Left lung (tissue), 10 donors: ENCODE results near the gene GPR25. TPM values are rescaled to one million over a fixed set of nuclear protein-coding genes. Genes with fewer than 3 reads are reported as not detected.

Experiments
- ATAC-seq: fragments of 200-7000 bp; cut with Tn5 transposase; one replicate; pipeline ENCODE4 v1.9.1; 2020; ENCODE audit warnings: moderate library complexity
- DNase-seq, 4 donors: peaks; one replicate each; pipeline ENCODE4 v3.0.0-alpha.2; 2013 to 2020
- H3K27ac ChIP-seq, 2 donors: fragments of 200-600 bp; sonication (generic) in 1 of 2; one replicate each; pipeline versions ENCODE4 v1.5.0 to v1.8.0; 2020 to 2021
- H3K27me3 ChIP-seq, 2 donors: fragments of 200-600 bp; sonication (generic) in 1 of 2; one replicate each; pipeline versions ENCODE4 v1.5.0 to v1.8.0; 2020 to 2021
- H3K36me3 ChIP-seq, 2 donors: fragments of 200-600 bp; sonication (generic) in 1 of 2; one replicate each; pipeline versions ENCODE4 v1.5.0 to v1.8.0; 2020 to 2021
- H3K4me1 ChIP-seq, 2 donors: fragments of 200-600 bp; one replicate each; pipeline ENCODE4 v1.8.0; 2021
- H3K4me3 ChIP-seq, 2 donors: fragments of 200-600 bp; sonication (generic) in 1 of 2; one replicate each; pipeline versions ENCODE4 v1.5.0 to v1.8.0; 2020 to 2021; ENCODE audit warnings: mild to moderate bottlenecking in 1 of 2
- H3K9me3 ChIP-seq, 2 donors: fragments of 200-600 bp; sonication (generic) in 1 of 2; one replicate each; pipeline versions ENCODE4 v1.5.0 to v1.8.0; 2020 to 2021
- CTCF ChIP-seq, 2 donors: fragments of 200-600 bp; sonication (generic) in 1 of 2; IDR thresholded peaks; one replicate each; pipeline versions ENCODE4 v1.5.0 to v1.8.0; 2021; ENCODE audit warnings: antibody characterized with exemption in 2 of 2
- intact Hi-C, 2 donors: fragments of 100-400 bp; cut with DNase I; formaldehyde crosslinking; loops; one replicate each; pipeline versions ENCODE4 v1.11.2 to v1.14.2; 2022
- polyA plus RNA-seq, 6 donors: library from polyadenylated mRNA; unstranded; fragments of 120-200 nt; gene quantifications; one replicate each; pipeline ENCODE4 v1.2.1, GENCODE V29; 2013; ENCODE audit not compliant: insufficient read length in 6 of 6
- total RNA-seq, 2 donors: library from RNA; stranded (reverse); fragmentation: NEBNext Ultra II Directional; extraction: Animal tissue kit (Norgen Biotek cat#: 25700); gene quantifications; one replicate each; pipeline ENCODE4 v1.2.1, GENCODE V29; 2021
- donor health status: DM: no; HTN: yes; CAD: no.
- donor health status: DM: no; HTN: no; CAD: no.

Gene GPR25
- total and polyA plus RNA-seq, 8 donors = 0.26 to 0.52 TPM; not detected in 6

GRCh38 chr1:200837931-200838571 lies 34.7 kb upstream of the GPR25 start:
- no peaks in the 10 kb centered on the region for H3K9me3 ChIP-seq
- intact Hi-C loops = no loop called here

GRCh38 chr1:200838676-200839445 lies 33.9 kb upstream of the GPR25 start:
- no peaks in the 10 kb centered on the region for H3K9me3 ChIP-seq
- ATAC-seq (no peak), DNase-seq (no peak)
- no peak for TF ChIP-seq CTCF (IDR thresholded peaks at IDR 0.05)
- no peak overlapping the region for H3K4me3 ChIP-seq
- intact Hi-C loops = no loop called here
- no peaks in the 10 kb centered on the region for H3K27me3 ChIP-seq
- H3K4me1 ChIP-seq = no peaks in the 10 kb centered on the region
- peaks cover 0 to 4% of the 10 kb centered on the region in 2 donors for H3K36me3 ChIP-seq
- no peak overlapping the region for H3K27ac ChIP-seq

More at GRCh38 chr1:200837931-200838571, 34.7 kb upstream of the GPR25 start:
- TF ChIP-seq CTCF (IDR thresholded peaks at IDR 0.05) = peak; percentile 23 to 42
- H3K36me3 ChIP-seq = no peaks in the 10 kb centered on the region
- ATAC-seq = peak; percentile 51
- peak in 2 of 4 donors; percentile 18 to 24 for DNase-seq
- no peaks in the 10 kb centered on the region for H3K4me1 ChIP-seq
- no peak overlapping the region for H3K27ac ChIP-seq
- H3K4me3 ChIP-seq = no peak overlapping the region
- H3K27me3 ChIP-seq = no peaks in the 10 kb centered on the region

- Histone ChIP-seq H3K27me3 (no peaks in the 10 kb centered on the region), H3K36me3 (peaks cover 0 to 28% of the 10 kb centered on the region in 2 donors), H3K27ac (no peak overlapping the region), H3K4me3 (no peak overlapping the region), H3K9me3 (no peaks in the 10 kb centered on the region), H3K4me1 (no peaks in the 10 kb centered on the region)
- ATAC-seq = no peak
- TF ChIP-seq CTCF (IDR thresholded peaks at IDR 0.05) = no peak
- intact Hi-C loops = no loop called here
- no peak for DNase-seq
Measured at GRCh38 chr1:200845360-200845759, 27.4 kb upstream of the GPR25 start.

- Histone ChIP-seq H3K27me3 (no peaks in the 10 kb centered on the region), H3K4me3 (no peak overlapping the region), H3K36me3 (peaks cover 0 to 33% of the 10 kb centered on the region in 2 donors), H3K27ac (no peak overlapping the region), H3K9me3 (no peaks in the 10 kb centered on the region), H3K4me1 (no peaks in the 10 kb centered on the region)
- DNase-seq (no peak), ATAC-seq (no peak)
- no peak for TF ChIP-seq CTCF (IDR thresholded peaks at IDR 0.05)
- intact Hi-C loops = no loop called here
Measured at GRCh38 chr1:200846398-200846797, 26.4 kb upstream of the GPR25 start.

- no peak for TF ChIP-seq CTCF (IDR thresholded peaks at IDR 0.05)
- no peak overlapping the region for H3K27ac ChIP-seq
- intact Hi-C loops = no loop called here
- DNase-seq (no peak), ATAC-seq (no peak)
- H3K36me3 ChIP-seq = peaks cover 0 to 39% of the 10 kb centered on the region in 2 donors
- no peaks in the 10 kb centered on the region for H3K9me3 ChIP-seq
- H3K4me1 ChIP-seq = no peaks in the 10 kb centered on the region
- no peaks in the 10 kb centered on the region for H3K27me3 ChIP-seq
- H3K4me3 ChIP-seq = no peak overlapping the region
Measured at GRCh38 chr1:200849430-200849829, 23.4 kb upstream of the GPR25 start.
